Superior temporal gyrus (tissue), 1 donor: Measurements from ENCODE around the gene CD27.

Source experiments
- DNase-seq: peaks from one replicate; pipeline ENCODE4 v3.0.0-alpha.2; 2016; ENCODE audit errors: extremely low spot score

Gene CD27

GRCh38 chr12:6434205-6435140, 10.3 kb upstream of the CD27 start:
- no peak for DNase-seq

- DNase-seq: no peak
These were observed 8.6 kb upstream of the CD27 start for GRCh38 chr12:6435961-6436715.

- no peak for DNase-seq
These were observed 7.2 kb upstream of the CD27 start for GRCh38 chr12:6437586-6437985.

GRCh38 chr12:6438345-6438744, 6.4 kb upstream of the CD27 start:
- DNase-seq: no peak

- no peak for DNase-seq
These were observed 4.4 kb upstream of the CD27 start for GRCh38 chr12:6440391-6440790.

GRCh38 chr12:6442836-6443235, 1.9 kb upstream of the CD27 start:
- DNase-seq: no peak

GRCh38 chr12:6443361-6443983, 1.3 kb upstream of the CD27 start:
- DNase-seq: no peak

GRCh38 chr12:6444031-6444430, 724 bp upstream of the CD27 start:
- no peak for DNase-seq

GRCh38 chr12:6450091-6450868, 5.5 kb downstream of the CD27 start:
- DNase-seq: no peak

GRCh38 chr12:6450869-6451347, 6.2 kb downstream of the CD27 start:
- no peak for DNase-seq

GRCh38 chr12:6451348-6452244, 6.8 kb downstream of the CD27 start, which contains the start of gene TAPBPL:
Gene TAPBPL, plus strand, starts transcription at chr12:6452042. Its CDS starts 207 bp downstream, at chr12:6452249.
- DNase-seq: peak; percentile 95

- DNase-seq: peak; percentile 46
These were observed 7.6 kb downstream of the CD27 start for GRCh38 chr12:6452245-6452943.

GRCh38 chr12:6452944-6453630, 8.3 kb downstream of the CD27 start:
- DNase-seq: no peak

- no peak for DNase-seq
These were observed 12.6 kb downstream of the CD27 start for GRCh38 chr12:6457220-6457945.

GRCh38 chr12:6458281-6459003, 13.7 kb downstream of the CD27 start:
- DNase-seq: no peak

- DNase-seq: no peak
These were observed 14.2 kb downstream of the CD27 start for GRCh38 chr12:6459004-6459337.

- DNase-seq: no peak
These were observed 16.1 kb downstream of the CD27 start for GRCh38 chr12:6460751-6461371.
